Measurements from ENCODE around the gene NR2F2.

NR2F2 gene

GRCh38 chr15:96355568-96356187 is 25.2 kb downstream of the NR2F2 start:
- DNase-seq, result no peak

DNA sequence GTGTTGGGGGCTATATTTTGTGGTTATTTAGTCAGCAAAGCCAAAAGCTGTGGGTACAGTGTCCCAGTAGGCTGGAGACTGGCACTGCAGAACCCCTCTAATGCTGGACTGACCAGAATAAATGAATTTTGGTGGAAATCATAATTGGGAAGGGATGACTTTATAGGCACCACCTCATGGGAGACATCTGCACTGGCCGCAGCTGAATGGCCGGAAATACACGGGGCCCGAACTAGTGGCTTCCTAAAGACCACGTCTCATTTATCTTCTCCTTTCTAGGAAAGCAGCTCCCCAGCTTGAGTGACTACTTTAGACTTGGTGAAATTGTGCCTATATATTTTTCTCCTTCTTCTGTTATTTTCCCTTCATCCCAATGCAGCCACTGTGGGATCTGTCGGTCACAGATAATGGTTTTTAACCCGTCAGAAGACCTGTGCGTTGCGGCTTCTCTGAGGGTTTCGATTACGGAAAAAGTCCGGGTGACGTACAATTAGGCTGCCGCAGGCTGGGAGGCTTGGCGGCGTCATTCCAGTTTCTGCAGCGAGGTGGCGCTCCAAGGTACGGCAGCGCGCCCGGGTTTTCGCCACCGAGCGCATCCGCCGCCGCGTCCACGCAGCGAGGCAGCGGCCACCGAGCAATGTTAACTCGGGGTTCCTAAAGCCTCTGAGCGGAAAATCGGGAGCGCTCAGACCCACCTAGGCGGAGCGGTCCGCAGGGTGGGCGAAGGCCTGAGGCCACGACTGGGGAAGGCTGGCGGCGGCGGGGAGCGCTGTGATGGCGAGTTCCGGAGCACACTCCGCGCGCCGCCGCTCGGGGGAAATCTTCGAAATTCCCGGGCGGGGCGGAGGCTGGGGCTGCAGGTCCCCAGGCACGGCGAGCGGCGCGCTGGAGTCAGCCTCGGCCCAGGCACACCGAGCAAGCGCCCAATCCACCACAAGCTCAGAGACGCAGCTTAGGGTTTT is 26.3 kb downstream of the NR2F2 start:
- DNase-seq, result peak; percentile 64

- DNase-seq, result no peak
Observed at GRCh38 chr15:96358001-96358801, 27.7 kb downstream of the NR2F2 start.

DNA sequence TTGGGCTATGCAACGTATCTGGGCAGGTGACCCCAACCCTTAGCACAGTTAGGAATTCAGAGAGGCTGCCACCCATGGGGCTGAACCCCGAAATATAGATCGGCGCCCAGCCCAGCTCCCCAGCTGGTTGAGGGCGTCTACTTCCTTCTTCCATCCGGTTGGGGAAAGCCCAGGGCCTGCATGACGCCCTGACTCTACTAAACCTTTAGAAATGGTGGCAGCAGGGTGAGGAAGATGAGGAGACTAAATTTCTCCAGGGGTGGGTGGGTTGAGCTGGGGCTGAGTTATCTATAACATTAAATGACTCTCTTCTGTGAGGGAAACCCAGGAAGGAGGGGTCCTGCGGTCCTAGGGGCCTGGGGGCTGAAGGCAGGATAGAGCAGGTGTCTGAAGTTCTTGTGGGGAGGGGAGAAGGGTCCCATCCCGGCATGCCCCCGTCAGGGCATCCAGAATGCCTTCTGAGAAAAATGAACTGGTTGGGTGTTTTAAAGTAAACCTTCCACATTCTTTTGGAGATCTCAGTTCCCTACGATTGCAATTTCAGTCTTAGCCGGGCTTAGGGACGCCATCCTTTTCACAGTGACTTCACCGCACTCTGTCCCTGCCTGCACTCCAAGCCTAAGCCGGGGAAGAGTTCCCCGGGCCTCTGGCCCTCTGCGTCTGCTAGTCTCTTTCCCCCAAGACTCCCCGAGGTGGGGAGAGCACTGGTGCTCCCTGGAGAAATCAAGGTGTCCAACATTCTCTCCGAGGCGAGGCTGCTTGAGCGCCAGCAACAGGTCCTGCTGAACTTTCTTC is 28.5 kb downstream of the NR2F2 start:
- no peak for DNase-seq

DNA sequence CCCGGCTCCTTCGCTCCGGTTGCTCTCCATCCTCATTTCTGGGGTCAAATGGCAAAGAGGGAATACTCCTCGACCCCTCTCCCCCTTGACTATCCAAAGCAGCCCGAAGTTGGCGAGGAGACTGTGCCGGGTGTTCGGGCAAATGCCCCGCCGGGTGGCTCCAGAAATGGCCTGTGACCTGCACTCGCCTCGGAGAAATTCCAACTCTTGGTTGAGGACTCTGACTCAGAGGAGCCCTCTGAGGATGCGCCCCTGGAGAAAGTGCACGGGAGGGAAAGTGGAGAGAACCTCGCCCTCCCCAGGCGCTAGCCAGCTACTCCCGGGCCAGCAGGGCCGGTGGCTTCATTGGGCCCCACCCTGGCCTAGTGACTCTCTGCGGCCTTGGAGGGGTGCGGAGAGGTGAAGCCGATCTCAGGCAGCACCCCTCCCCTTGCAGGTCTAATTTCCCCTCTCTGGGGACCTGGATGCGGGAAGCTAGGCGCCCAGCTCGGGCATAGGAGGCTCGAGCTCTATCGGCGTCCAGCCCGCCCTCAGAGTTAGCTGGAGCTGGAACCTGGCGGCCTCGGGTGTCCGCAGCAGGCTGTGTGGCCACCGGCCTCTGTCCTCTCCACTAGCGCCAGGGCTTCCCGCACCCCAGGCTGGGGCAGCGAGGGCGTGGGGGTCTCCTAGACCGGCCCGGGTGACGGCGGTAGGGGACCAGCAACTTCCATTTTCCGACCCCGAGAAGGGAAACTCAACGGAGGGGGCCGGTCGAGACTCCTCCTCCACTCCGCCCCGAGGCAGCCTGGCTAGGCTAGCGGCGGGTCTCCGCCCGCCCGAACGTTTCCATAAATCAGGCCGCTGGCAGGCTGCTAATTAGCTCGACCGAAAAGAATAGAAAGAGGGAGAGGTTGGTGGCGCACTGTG is 29.4 kb downstream of the NR2F2 start:
- no peak for DNase-seq

- DNase-seq, result no peak
Observed at GRCh38 chr15:96360581-96361308, 30.2 kb downstream of the NR2F2 start.

GRCh38 chr15:96361309-96362010 is 31.0 kb downstream of the NR2F2 start:
- no peak for DNase-seq

GRCh38 chr15:96362011-96362754 is 31.7 kb downstream of the NR2F2 start:
- no peak for DNase-seq

GRCh38 chr15:96362755-96363651 is 32.5 kb downstream of the NR2F2 start:
- DNase-seq, result no peak

DNA sequence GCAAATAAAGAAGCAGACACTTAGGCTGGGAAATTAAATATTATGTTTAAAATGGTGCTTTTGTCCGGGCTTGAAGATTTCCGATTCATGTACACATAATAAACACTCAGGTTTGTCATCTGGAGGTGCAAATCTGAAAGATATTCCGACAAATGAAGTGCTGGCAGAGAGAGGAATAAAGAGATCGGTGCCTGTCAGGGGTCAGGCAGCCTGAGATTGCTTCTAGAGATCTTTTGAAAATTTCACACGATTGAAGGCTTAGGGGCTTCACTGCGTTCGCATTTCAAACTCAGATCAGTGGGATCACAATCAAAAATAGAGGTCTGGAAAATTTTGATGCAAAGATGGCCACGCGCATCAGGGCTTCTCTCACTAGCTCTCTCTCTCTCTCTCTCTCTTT is 33.2 kb downstream of the NR2F2 start:
- no peak for DNase-seq

- no peak for DNase-seq
Observed at GRCh38 chr15:96365781-96366525, 35.5 kb downstream of the NR2F2 start.

GRCh38 chr15:96366526-96366877 is 36.0 kb downstream of the NR2F2 start:
- DNase-seq, result no peak

GRCh38 chr15:96367311-96368200 is 37.1 kb downstream of the NR2F2 start:
- no peak for DNase-seq

- no peak for DNase-seq
Observed at GRCh38 chr15:96369351-96369750, 38.9 kb downstream of the NR2F2 start.

DNA sequence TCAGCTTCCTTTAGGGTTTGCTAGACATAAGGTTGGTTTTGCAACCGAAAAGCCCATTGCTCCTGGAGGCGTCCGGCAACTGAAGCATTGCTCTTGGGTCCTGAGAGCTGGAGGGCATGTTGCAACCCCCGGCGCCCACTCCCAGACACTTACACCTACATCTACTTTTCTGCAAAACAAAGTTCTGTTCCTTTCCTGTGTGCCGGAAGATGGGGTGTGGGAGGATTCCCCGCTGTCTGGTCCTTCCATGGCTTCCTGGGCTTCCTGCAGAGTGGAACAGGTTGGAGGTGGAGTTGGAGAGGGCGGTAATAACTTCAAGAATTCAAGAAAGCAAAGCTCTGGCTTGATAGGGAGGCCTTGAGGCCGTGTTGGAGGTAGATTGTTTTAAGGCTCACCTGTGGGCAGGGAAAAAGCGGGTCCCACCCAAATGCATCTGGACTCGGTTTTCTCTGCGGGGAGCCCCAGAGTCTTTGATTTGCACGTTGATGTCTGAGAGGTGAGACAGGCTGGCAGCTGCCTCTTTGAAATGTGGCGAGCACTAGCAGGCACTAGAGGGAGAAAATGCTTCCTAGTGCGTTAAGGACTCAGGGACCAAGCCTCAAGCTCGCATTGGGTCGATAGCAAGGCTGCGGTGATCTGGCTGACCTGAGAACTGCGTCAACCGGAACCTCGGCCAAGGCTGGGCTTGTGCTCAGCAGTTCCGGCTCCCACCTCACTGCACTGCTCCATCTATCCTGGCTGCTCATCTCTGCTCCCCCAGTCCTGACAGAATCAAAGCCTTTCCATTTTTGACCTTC is 39.5 kb downstream of the NR2F2 start:
- DNase-seq, result no peak

DNA sequence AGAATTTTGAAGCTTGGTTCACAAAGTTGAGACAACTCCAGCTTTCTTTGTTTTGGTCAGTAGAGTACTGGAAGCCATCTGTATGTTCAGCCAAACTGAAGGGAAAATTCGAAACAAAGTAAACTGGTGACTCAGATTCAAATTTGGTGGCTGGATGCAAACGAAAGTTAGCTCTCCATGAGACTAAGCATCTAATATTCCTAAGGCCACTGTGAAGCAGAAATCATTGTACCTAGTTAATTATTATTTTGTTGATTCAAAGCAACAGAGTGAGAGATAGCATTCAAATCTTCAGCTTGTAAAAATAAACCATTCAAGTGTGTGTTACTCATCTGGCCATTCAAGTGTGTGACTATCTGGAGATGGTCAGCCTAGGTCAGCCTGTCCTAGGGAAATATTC is 42.1 kb downstream of the NR2F2 start:
- DNase-seq, result no peak
